ENCODE data around the gene RHOXF2B.
"Not testable (repeated sequence)": the region's sequence is repeated elsewhere in the genome, so short reads cannot be mapped to it uniquely, and the experiment has no call there.

Gene RHOXF2B

DNA sequence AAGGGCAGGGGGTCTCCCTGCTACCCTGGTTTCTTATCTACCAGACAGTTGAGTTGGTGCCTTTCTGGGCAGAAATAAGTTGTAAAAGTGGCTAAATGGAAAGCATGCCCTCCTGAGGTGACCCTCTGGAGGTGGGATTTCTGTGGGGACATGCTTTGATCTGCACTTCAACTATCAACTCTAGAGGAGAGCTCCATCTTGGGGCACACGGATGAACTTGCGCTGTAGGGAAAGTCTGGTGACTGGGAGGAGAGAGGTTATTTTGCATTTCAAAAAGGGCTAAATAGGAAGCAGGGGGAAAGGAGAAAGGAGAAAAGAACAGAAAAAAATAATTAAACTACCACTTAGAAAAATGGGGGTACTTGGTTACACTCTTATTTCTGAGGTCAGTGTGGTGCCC lies 12.7 kb upstream of the RHOXF2B start:
- DNase-seq: no peak
- in situ Hi-C loops (cut with HindIII; ENCODE audit: low pct_ligation_motif_present, low sequenced_read_pairs): no loop called here
- TF ChIP-seq, protein P1, sequence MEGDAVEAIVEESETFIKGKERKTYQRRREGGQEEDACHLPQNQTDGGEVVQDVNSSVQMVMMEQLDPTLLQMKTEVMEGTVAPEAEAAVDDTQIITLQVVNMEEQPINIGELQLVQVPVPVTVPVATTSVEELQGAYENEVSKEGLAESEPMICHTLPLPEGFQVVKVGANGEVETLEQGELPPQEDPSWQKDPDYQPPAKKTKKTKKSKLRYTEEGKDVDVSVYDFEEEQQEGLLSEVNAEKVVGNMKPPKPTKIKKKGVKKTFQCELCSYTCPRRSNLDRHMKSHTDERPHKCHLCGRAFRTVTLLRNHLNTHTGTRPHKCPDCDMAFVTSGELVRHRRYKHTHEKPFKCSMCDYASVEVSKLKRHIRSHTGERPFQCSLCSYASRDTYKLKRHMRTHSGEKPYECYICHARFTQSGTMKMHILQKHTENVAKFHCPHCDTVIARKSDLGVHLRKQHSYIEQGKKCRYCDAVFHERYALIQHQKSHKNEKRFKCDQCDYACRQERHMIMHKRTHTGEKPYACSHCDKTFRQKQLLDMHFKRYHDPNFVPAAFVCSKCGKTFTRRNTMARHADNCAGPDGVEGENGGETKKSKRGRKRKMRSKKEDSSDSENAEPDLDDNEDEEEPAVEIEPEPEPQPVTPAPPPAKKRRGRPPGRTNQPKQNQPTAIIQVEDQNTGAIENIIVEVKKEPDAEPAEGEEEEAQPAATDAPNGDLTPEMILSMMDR (IDR thresholded peaks at IDR 0.05; ENCODE audit: low read depth, low read length, missing control alignments): peak; percentile 24
- Histone ChIP-seq H3K27me3 (replicated peaks) (no peaks in the 10 kb centered on the region), H3K27ac (no peak overlapping the region), H3K4me3 (ENCODE audit: low read depth, low read length) (no peak overlapping the region), H3K36me3 (replicated peaks) (no peaks in the 10 kb centered on the region)

- in situ Hi-C loops (cut with HindIII; ENCODE audit: low pct_ligation_motif_present, low sequenced_read_pairs): no loop called here
- Histone ChIP-seq H3K27ac (no peak overlapping the region), H3K36me3 (replicated peaks) (no peaks in the 10 kb centered on the region), H3K4me3 (ENCODE audit: low read depth, low read length) (no peak overlapping the region), H3K27me3 (replicated peaks) (no peaks in the 10 kb centered on the region)
- TF ChIP-seq, protein P1 (IDR thresholded peaks at IDR 0.05; ENCODE audit: low read depth, low read length, missing control alignments): no peak
- DNase-seq: no peak
These were observed 10.0 kb upstream of the RHOXF2B start for GRCh38 chrX:120087289-120088017.

GRCh38 chrX:120085553-120086185 lies 8.2 kb upstream of the RHOXF2B start:
- H3K36me3 ChIP-seq (replicated peaks); H3K27me3 ChIP-seq (replicated peaks); in situ Hi-C loops (cut with HindIII; ENCODE audit: low pct_ligation_motif_present, low sequenced_read_pairs); H3K4me3 ChIP-seq (ENCODE audit: low read depth, low read length); H3K27ac ChIP-seq; DNase-seq: not testable (repeated sequence)

DNA sequence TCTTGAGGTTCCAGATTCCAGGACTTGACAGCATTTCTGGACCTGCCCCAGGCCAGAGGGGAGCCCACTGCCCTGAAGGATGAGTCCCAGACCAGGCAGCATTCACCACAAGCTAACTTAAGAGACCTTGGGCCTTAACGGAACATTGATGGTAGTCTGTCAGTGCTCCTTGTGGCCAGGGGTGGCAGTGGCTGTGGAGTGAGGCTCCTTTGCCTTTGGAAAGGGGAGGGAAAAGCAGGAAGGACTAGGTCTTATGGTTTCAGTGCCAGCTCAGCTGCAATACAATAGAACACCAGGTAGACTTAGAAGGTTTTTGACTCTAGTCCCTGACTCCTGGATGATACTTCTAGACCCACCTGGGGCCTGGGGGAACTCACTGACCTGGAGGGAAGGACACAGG lies 11.3 kb downstream of the RHOXF2B start:
- H3K27me3 ChIP-seq (replicated peaks); in situ Hi-C loops (cut with HindIII; ENCODE audit: low pct_ligation_motif_present, low sequenced_read_pairs); DNase-seq; H3K4me3 ChIP-seq (ENCODE audit: low read depth, low read length); H3K36me3 ChIP-seq (replicated peaks); H3K27ac ChIP-seq: not testable (repeated sequence)

DNA sequence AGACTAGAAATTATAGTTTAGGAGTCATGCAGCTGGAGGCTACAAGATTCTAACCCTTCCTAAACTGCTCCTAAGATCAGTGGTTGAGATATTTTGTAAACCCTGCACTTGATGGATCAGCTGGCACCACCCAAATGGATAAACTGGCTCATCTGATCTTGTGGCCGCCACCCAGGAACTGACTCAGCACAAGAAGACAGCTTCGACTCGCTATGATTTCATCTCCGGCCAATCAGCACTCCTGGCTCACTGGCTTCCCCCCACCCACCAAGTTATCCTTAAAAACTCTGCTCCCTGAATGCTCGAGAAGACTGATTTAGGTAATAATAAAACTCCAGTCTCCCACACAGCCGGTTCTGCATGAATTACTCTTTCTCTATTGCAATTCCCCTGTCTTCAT lies 34.8 kb downstream of the RHOXF2B start:
- H3K27me3 ChIP-seq (replicated peaks); DNase-seq; H3K4me3 ChIP-seq (ENCODE audit: low read depth, low read length); H3K36me3 ChIP-seq (replicated peaks); H3K27ac ChIP-seq; in situ Hi-C loops (cut with HindIII; ENCODE audit: low pct_ligation_motif_present, low sequenced_read_pairs): not testable (repeated sequence)

- H3K27ac ChIP-seq; DNase-seq; H3K36me3 ChIP-seq (replicated peaks); H3K4me3 ChIP-seq (ENCODE audit: low read depth, low read length); in situ Hi-C loops (cut with HindIII; ENCODE audit: low pct_ligation_motif_present, low sequenced_read_pairs); H3K27me3 ChIP-seq (replicated peaks): not testable (repeated sequence)
These were observed 35.2 kb downstream of the RHOXF2B start for GRCh38 chrX:120042247-120042646.

DNA sequence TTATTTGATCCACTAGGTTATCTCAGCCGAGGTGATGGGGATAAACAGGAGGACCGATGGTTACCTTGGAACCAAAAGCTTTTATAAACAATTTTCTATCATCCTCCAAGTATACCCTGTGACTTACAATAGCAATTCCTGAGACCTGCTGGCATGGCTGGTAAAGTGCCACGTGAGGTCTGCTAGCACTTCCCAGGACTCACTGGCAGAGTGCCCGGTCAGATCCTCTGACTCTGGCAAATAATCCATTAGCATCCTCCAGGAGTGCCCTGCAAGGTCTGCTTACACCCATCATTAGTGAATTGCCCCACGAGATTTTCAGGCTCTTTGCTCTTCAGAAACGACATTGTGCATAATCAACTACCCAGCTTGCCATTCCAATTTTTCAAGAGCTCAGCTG lies 37.3 kb downstream of the RHOXF2B start:
- in situ Hi-C loops (cut with HindIII; ENCODE audit: low pct_ligation_motif_present, low sequenced_read_pairs); H3K4me3 ChIP-seq (ENCODE audit: low read depth, low read length); H3K36me3 ChIP-seq (replicated peaks); H3K27me3 ChIP-seq (replicated peaks); DNase-seq; H3K27ac ChIP-seq: not testable (repeated sequence)

DNA sequence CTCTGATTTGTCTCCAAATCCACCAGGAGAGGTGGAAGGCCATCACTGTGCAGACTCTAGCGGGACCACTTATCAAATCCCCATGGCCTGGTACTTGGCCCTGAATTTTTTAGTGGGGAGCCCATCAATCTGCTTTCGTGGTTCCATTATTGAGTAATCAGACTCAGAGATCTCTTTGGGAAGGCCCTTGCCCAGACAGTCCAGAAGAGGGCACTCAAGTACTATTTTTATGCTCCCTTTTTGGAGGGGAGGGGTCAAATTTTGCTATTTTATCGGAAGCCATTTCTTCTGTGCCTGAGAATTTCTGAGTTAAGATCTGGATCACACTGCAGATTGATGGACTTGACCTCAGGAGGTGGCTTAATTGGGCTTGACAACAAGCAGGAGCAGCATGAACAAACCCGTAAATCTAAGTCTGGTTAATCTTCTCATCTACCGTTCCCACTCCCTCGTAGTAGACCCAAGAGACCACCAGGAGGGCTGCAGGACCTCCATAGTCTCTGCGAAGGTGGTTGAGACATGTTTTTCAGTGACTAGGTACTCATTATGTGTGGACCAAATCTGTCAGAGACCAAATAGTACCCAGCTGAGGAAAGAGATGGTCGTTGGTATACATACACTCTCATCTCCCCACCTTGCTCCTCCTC lies 38.3 kb downstream of the RHOXF2B start:
- H3K27ac ChIP-seq; H3K4me3 ChIP-seq (ENCODE audit: low read depth, low read length); H3K36me3 ChIP-seq (replicated peaks); in situ Hi-C loops (cut with HindIII; ENCODE audit: low pct_ligation_motif_present, low sequenced_read_pairs); H3K27me3 ChIP-seq (replicated peaks); DNase-seq: not testable (repeated sequence)
